ENCODE results near the gene ANK2.

The ANK2 gene

GRCh38 chr4:113006632-113007031 is 42.8 kb upstream of the ANK2 start:
- no peak overlapping the region for H3K9ac ChIP-seq (ENCODE audit: low read depth, low read length)
- TF ChIP-seq EZH2 (IDR thresholded peaks at IDR 0.05; ENCODE audit: borderline replicate concordance, low read depth, low read length, severe bottlenecking) (no peak), CTCF (IDR thresholded peaks at IDR 0.05; ENCODE audit: borderline replicate concordance, extremely low read depth, low read length, poor library complexity, severe bottlenecking) (no peak)

GRCh38 chr4:113007151-113007550 is 42.3 kb upstream of the ANK2 start:
- DNase-seq (no peak), ATAC-seq (ENCODE audit: insufficient read depth, low read depth) (no peak)
- H3K9ac ChIP-seq (ENCODE audit: low read depth, low read length): no peak overlapping the region
- no peak for TF ChIP-seq CTCF (IDR thresholded peaks at IDR 0.05; ENCODE audit: borderline replicate concordance, extremely low read depth, low read length, poor library complexity, severe bottlenecking)
- no peak for TF ChIP-seq EZH2 (IDR thresholded peaks at IDR 0.05; ENCODE audit: borderline replicate concordance, low read depth, low read length, severe bottlenecking)
- no peaks in the 10 kb centered on the region for H3K36me3 ChIP-seq (ENCODE audit: insufficient read depth, low read length)
- H3K79me2 ChIP-seq (ENCODE audit: insufficient read depth, low read length): no peaks in the 10 kb centered on the region
- no peak overlapping the region for H2AFZ ChIP-seq (ENCODE audit: low read depth, low read length)
- no peaks in the 10 kb centered on the region for H3K27me3 ChIP-seq (ENCODE audit: insufficient read depth, low read length, poor library complexity)
- no peaks in the 10 kb centered on the region for H4K20me1 ChIP-seq (ENCODE audit: insufficient read depth, low read length)
- no peaks in the 10 kb centered on the region for H3K9me3 ChIP-seq (ENCODE audit: insufficient read depth, low read length, severe bottlenecking)
- no peak overlapping the region for H3K4me2 ChIP-seq (ENCODE audit: insufficient read depth, low read length)
- no peak overlapping the region for H3K4me3 ChIP-seq (ENCODE audit: low read depth in 1 of 2, low read length in 2 of 2)
- H3K4me1 ChIP-seq (ENCODE audit: insufficient read depth, low read length): no peaks in the 10 kb centered on the region
- no peak overlapping the region for H3K27ac ChIP-seq (ENCODE audit: low read length)

More at GRCh38 chr4:113006632-113007031, 42.8 kb upstream of the ANK2 start:
- Histone ChIP-seq H3K4me2 (ENCODE audit: insufficient read depth, low read length) (no peak overlapping the region), H2AFZ (ENCODE audit: low read depth, low read length) (no peak overlapping the region), H3K79me2 (ENCODE audit: insufficient read depth, low read length) (no peaks in the 10 kb centered on the region), H3K27ac (ENCODE audit: low read length) (no peak overlapping the region), H4K20me1 (ENCODE audit: insufficient read depth, low read length) (no peaks in the 10 kb centered on the region), H3K36me3 (ENCODE audit: insufficient read depth, low read length) (no peaks in the 10 kb centered on the region), H3K4me3 (ENCODE audit: low read depth in 1 of 2, low read length in 2 of 2) (no peak overlapping the region), H3K27me3 (ENCODE audit: insufficient read depth, low read length, poor library complexity) (no peaks in the 10 kb centered on the region), H3K9me3 (ENCODE audit: insufficient read depth, low read length, severe bottlenecking) (no peaks in the 10 kb centered on the region), H3K4me1 (ENCODE audit: insufficient read depth, low read length) (no peaks in the 10 kb centered on the region)
- no peak for ATAC-seq (ENCODE audit: insufficient read depth, low read depth)
- DNase-seq: no peak

GRCh38 chr4:113008135-113008534 is 41.3 kb upstream of the ANK2 start:
- DNase-seq: no peak
- Histone ChIP-seq H4K20me1 (ENCODE audit: insufficient read depth, low read length) (no peaks in the 10 kb centered on the region), H3K27ac (ENCODE audit: low read length) (no peak overlapping the region), H3K27me3 (ENCODE audit: insufficient read depth, low read length, poor library complexity) (no peaks in the 10 kb centered on the region), H3K9ac (ENCODE audit: low read depth, low read length) (no peak overlapping the region), H3K4me1 (ENCODE audit: insufficient read depth, low read length) (no peaks in the 10 kb centered on the region), H3K4me3 (ENCODE audit: low read depth in 1 of 2, low read length in 2 of 2) (no peak overlapping the region), H3K79me2 (ENCODE audit: insufficient read depth, low read length) (no peaks in the 10 kb centered on the region), H2AFZ (ENCODE audit: low read depth, low read length) (no peak overlapping the region), H3K9me3 (ENCODE audit: insufficient read depth, low read length, severe bottlenecking) (no peaks in the 10 kb centered on the region), H3K36me3 (ENCODE audit: insufficient read depth, low read length) (no peaks in the 10 kb centered on the region), H3K4me2 (ENCODE audit: insufficient read depth, low read length) (no peak overlapping the region)
- no peak for ATAC-seq (ENCODE audit: insufficient read depth, low read depth)
- TF ChIP-seq CTCF (IDR thresholded peaks at IDR 0.05; ENCODE audit: borderline replicate concordance, extremely low read depth, low read length, poor library complexity, severe bottlenecking) (no peak), EZH2 (IDR thresholded peaks at IDR 0.05; ENCODE audit: borderline replicate concordance, low read depth, low read length, severe bottlenecking) (no peak)

DNA sequence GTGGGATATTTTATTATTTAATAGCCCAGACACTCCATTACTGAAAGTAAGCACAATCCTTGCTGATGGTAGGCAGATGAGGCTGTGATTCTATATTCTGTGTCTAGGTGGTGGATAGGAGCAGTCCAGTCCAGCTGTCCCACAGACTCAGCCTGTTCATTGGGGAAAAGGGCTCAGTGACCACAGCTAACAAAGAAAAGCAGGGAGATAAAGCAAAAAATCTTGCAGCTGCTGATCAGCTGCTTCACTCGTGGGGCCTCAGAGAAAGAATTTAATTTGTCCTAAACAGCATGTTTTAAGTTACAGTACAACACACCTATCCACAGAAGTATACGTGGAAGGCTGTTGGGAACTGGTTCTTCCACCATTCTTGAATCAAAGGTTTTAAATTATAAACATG is 40.7 kb upstream of the ANK2 start:
- H3K4me1 ChIP-seq (ENCODE audit: insufficient read depth, low read length): no peaks in the 10 kb centered on the region
- TF ChIP-seq CTCF (IDR thresholded peaks at IDR 0.05; ENCODE audit: borderline replicate concordance, extremely low read depth, low read length, poor library complexity, severe bottlenecking) (no peak), EZH2 (IDR thresholded peaks at IDR 0.05; ENCODE audit: borderline replicate concordance, low read depth, low read length, severe bottlenecking) (no peak)
- H3K4me2 ChIP-seq (ENCODE audit: insufficient read depth, low read length): no peak overlapping the region
- H3K79me2 ChIP-seq (ENCODE audit: insufficient read depth, low read length): no peaks in the 10 kb centered on the region
- H3K9me3 ChIP-seq (ENCODE audit: insufficient read depth, low read length, severe bottlenecking): no peaks in the 10 kb centered on the region
- no peaks in the 10 kb centered on the region for H3K36me3 ChIP-seq (ENCODE audit: insufficient read depth, low read length)
- no peak overlapping the region for H3K9ac ChIP-seq (ENCODE audit: low read depth, low read length)
- no peak overlapping the region for H3K4me3 ChIP-seq (ENCODE audit: low read depth in 1 of 2, low read length in 2 of 2)
- H3K27ac ChIP-seq (ENCODE audit: low read length): no peak overlapping the region
- no peak for DNase-seq
- H2AFZ ChIP-seq (ENCODE audit: low read depth, low read length): no peak overlapping the region
- no peaks in the 10 kb centered on the region for H3K27me3 ChIP-seq (ENCODE audit: insufficient read depth, low read length, poor library complexity)
- no peak for ATAC-seq (ENCODE audit: insufficient read depth, low read depth)
- H4K20me1 ChIP-seq (ENCODE audit: insufficient read depth, low read length): no peaks in the 10 kb centered on the region
